NCI-H2107 treated with DMSO at 0.1 percent for 48 hours (cell line): ENCODE measurements around the gene IQCC.
A peak's percentile ranks its signal among the peaks of the same experiment; 100 is the strongest.

Source experiments
- DNase-seq: peaks from one replicate; lab custom pipeline; 2025; ENCODE audit not compliant: unreplicated experiment; lab: John Stamatoyannopoulos, UW

Gene IQCC

DNA sequence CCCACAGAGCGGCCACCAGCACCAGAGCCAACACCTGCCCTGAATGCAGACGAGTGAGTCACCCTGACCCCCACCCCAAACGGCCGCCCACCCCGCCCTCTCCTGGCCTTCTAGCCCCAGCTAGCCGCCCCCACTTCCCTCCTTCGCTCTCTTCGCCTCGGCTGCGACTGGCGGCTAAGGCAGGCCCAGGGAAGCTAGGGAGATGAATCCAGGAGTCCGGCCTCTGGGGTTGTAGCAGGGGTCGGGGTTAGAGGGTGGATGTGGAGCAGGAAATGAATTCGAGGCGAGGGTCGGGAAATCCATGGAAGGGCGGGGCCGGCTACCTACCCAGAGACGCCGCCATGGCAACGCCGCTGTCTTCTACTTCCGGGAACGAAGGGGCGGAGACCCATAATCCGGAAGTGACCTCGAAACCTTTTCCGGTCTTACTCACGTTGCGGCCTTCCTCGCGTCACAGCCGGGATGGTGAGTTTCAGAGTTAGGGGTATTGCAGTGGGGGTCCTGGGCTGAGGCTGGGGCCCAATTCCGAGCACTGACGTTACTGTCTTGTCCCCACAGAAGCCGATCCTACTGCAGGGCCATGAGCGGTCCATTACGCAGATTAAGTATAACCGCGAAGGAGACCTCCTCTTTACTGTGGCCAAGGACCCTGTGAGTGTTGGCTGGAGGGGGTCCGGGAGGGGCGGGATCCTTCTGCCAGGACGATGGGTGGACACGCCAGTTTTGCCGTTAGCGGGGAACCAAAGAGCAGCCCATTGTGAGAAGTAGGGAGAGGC is 16.7 kb downstream of the IQCC start, which contains the start of the genes EIF3I and TMEM234:
Gene EIF3I, plus strand, starts transcription at position 428 of the 776 bp plus-strand sequence. Its CDS starts 35 bp downstream, at position 463.
Gene TMEM234, minus strand, starts transcription at position 374 of the 776 bp plus-strand sequence. Its CDS starts 31 bp downstream, at position 343.
- peak; percentile 81 for DNase-seq

DNA sequence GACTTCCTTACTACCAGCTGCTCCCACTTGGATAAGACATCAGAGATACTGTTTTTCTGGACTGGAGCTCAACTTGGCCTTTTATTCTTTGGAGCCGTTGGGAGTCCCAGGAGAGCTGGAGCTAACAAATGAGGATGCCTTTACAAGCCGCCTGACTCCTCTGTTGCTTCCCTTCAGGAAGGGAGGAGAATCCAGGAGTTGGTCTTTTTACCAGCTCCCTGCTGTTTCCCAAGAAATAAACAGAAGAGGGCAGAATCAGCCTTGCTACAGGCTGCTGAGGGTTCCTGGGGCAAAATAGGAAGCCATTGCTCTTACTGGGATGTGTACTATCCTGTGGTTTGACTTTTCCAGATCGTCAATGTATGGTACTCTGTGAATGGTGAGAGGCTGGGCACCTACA is 18.2 kb downstream of the IQCC start:
- DNase-seq = no peak

DNA sequence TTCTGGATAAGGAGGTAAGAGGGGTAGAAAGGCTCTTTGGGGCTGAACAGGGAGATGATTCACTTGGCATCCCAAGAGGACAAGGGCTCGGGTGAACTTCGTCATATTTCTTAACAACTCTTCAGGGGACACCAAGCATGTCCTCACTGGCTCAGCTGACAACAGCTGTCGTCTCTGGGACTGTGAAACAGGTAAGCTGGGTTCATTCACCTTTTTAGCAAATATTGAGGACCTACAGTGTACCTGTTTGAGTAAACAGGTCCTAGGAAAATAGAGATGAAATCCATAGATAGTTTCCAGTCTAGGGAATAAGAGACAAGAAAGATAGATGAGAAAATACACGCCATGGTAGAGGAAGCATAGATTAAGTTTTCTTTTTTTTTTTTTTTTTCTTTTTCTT is 18.8 kb downstream of the IQCC start:
- no peak for DNase-seq

DNA sequence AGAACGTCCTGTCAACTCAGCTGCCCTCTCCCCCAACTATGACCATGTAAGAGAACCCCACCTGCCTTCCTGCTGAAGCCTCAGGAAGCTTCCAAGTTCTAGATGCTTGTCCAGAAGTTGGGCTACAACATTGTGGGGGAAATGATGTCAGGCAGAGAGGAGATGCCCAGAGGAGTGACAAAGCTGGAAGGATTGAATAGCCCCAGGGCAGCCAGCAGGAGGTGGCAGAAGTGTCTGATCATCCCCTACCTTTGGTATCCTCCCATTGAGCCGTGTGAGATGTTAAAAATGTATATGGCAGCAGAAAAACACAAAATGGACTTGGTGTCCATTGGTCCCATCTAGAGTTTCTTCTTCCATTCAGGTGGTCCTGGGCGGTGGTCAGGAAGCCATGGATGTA is 23.3 kb downstream of the IQCC start:
- no peak for DNase-seq

DNA sequence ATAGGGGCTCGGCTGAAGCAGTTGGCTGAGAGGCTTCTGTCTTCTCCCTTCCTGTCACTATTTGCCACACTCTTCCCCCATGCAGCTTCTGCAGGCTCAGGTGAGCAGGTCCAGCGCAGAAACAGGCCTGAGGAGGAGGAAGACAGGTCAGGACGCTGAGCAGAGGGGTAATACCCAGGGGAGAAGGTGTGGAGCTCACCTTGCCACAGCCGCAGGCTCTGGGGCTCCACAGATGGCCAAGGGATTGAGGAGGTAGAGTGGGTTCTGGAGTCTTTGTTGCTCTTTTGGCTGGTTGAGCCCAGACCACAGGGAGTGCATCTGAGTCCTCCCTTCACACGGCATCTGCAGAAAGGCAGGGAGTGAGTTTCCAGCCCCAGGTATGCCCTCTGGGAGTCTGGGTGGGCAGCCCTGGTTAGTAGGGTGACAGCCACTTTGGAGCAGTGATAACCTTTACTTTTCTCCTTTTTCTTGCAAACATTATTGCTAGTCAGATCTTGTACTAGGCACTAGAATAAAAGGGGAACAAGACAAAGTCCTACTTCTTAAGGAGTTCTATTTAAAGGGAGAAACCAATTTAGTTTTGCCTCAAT is 26.5 kb downstream of the IQCC start:
- no peak for DNase-seq

DNA sequence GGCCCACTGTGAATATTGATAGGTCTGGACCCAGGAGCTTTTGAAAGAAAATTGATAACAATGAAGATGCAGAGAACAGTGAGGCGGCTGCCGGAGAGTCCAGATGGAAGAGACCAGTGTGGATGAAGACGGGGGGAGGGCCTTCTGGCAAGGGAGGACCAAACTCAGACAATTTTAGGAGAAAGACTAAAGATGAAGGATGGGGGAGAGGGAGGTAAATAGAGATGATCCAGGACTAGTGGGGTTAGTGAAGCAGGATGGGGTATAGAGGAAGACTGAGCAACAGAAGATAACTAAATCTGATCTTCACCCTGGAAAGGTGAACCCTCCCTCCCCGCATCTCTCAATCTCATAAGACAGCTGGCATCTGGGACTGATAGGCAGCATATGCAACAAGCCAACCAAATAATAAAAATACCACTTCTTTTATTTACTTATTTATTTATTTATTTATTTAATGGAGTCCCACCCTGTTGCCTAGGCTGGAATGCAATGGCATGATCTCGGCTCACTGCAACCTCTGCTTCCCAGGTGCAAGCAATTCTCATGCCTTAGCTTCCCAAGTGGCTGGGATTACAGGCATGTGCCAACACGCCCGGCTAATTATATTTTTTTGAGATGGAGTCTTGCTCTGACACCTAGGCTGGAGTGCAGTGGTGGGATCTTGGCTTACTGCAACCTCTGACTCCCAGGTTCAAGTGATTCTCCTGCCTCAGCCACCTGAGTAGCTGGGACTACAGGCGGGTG is 27.3 kb downstream of the IQCC start:
- DNase-seq = no peak

DNA sequence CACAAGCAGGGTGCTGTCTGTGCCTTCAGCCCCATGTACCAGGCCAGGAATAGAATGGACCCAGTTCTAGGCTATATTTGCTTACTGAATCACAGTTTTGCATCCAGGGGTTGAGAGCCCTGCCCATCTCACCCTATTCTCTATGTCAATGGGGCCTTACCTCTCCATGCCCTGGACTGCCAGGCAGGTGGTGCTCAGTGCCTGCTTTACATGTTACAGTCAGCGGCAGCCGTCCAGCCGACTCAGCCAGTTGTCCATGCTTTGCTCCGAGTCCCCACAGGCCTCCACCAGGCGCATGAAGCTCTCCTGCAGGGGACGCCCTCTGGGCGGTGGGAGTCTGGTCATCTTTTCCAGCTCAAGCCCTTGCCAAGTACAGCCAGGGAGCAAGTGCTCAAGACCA is 29.3 kb downstream of the IQCC start:
- no peak for DNase-seq

DNA sequence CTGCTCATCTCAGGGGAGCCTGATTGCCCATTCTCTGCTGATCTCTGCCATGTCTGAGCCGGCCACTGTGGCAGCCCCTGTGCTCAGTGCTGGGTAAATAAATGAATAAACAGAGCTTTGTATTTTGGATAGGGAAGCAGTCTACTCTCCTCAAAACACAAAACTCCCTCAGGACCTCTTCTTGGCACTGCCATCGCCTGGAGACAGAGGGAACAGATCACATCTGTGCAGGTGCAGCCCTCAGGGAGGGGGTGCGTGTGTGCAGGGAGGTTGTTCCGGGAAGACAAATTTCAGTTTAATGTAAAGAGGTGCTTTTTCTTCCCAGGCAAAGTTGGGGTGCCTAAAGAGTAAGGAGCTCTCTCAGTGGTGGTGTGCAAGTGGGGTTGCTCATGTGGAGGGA is 33.9 kb downstream of the IQCC start:
- peak; percentile 78 for DNase-seq

DNA sequence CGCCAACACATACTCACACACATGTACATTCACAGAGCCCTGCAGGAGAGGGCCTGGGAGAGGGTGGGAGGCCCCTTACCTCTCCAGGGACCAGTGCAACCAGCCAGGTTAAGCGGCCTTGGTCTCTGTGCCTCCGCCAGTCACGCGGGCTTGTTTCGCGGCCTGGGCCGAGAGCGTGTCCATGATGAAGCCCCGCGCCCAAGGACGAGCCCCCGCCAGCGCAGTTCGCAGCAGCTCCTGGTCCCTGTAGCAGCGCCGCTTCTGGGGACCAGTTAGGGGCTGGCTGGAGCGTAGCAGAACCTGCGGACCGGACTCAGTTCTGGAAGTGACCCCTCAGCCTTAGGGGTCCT is 34.3 kb downstream of the IQCC start:
- peak; percentile 74 for DNase-seq

DNA sequence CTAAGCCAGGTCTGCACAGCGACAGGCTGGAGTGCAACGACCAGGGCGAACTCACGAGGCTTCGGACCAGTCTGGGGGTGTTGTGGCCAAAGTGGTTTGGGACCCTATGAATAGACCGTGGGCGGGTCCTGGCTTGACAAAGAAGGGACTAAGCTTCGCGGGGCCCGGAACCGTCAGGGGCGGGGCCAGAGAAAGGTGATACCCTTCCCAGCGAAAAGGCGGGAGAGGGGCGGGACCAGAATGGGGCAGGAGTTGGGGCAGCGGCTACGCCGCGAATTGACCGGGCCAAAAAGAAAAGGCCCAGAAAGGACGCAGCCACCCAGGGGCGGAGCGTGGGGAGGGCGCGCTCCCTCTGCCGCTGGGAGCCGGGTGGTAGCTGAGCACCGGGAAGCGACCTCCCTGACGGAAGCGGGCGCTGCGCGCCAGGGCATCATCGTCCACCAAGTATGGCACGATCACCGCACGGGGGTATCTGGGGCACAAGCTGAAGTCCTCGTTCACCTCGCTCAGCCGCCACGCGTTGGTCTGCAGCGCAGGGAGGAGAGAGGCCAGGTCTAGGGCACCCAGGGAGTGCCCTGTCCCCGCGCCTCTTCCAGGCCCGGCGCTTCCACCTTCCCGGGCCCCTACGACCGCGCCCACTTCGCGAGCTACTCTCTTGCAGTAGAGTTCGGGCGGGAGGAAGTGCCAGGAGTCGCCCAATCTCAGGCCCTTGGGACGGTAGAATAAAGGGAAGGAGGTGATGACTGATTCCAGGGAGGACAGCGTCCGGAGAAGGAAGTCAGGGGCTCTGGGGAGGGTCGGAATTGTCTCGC is 34.9 kb downstream of the IQCC start:
- peak; percentile 86 for DNase-seq

DNA sequence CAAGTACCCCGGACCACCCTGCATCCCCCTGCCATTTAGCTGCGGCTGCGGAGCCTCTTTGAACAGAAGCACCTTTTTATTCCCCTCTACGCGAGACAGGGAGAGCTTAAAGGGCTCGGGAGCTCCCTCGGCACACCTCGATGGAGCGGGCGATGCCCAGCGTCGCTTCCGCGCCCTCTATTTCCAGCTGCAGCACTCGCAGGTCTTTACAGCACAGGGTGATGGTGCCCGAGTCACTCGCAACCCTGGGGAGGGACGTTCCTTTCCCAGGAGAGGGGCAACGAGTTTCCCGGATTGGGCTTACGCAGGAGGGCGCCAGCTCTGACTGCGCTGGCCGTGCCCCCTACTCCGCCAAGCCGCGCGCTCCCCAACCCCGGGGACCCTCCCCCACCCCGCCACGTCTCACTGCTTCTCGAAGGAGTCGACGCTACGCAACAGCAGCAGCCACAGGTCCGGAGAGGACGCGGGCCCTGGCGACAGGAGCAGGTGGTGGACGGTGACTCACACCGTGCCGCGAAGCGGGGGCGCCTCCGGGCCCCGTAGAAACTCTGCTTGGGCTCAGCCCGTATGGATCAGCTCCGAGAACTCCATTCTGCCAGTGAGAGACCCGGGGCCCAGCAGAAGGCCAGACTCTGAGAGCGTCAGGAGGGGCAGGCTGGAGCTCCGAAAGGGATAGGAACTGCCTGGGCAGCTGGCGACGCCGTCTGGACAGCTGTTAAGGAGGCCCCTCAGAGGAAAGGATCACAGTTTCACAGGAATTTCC is 35.7 kb downstream of the IQCC start:
- DNase-seq = peak; percentile 55

DNA sequence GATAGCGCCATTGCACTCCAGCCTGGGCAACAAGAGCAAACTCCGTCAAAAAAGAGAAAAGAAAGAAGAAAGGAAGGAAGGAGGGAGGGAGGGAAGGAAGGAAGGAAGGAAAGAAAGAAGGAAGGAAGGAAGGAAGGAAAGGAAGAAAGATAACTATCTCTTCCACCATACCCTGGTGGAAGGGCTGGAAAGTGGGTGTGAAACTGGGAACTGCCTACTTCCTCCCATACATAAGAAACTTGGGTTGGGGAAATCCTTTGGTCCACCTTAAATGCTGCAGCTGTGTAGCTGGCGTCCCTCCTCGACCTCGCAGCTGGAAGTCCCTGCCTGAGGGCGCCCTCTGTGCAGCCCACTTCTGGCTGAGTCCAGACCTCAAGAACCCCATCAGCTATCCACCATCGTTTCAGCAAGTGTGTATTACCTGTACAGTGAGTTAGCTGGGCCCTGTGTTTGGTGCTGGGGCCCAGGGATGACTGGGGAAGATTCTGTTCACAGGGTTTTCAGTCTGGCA is 36.9 kb downstream of the IQCC start:
- DNase-seq = no peak

DNA sequence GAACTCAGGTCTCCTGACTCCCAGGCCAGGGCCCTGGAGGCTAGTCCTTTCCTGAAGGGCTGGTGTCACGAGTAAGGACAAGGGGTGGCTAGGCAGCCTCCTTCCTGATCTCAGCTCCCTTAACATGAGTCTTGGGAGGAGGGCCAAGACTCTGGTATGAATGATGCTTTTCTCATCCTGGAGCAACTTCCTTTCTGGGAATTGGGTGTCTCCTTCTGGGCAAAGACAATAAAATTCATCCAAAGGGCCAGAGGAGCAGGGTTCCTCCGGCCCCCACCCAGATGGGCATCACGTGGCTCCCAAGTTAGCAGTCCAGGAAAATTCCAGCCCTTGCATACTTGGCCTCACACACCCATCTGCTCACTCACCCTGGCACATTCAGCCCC is 41.4 kb downstream of the IQCC start, which contains the start of gene FAM167B:
Gene FAM167B, plus strand, starts transcription at position 335 of the 386 bp plus-strand sequence. CDS start 200 bp downstream, outside the sequence.
- DNase-seq = no peak

DNA sequence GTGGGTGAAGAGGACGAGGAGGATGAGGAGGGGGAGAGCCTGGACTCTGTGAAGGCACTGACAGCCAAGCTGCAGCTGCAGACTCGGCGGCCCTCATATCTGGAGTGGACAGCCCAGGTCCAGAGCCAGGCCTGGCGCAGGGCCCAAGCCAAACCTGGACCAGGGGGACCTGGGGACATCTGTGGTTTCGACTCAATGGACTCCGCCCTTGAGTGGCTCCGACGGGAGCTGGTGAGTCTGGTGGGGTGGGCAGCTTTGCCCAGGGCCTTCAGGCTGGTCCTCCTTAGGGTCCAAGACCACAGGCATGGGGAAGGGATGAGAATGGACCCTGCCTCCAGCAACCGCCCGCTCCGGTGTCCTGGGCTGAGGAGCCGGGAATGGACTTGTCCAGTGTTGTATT is 42.0 kb downstream of the IQCC start:
- no peak for DNase-seq

DNA sequence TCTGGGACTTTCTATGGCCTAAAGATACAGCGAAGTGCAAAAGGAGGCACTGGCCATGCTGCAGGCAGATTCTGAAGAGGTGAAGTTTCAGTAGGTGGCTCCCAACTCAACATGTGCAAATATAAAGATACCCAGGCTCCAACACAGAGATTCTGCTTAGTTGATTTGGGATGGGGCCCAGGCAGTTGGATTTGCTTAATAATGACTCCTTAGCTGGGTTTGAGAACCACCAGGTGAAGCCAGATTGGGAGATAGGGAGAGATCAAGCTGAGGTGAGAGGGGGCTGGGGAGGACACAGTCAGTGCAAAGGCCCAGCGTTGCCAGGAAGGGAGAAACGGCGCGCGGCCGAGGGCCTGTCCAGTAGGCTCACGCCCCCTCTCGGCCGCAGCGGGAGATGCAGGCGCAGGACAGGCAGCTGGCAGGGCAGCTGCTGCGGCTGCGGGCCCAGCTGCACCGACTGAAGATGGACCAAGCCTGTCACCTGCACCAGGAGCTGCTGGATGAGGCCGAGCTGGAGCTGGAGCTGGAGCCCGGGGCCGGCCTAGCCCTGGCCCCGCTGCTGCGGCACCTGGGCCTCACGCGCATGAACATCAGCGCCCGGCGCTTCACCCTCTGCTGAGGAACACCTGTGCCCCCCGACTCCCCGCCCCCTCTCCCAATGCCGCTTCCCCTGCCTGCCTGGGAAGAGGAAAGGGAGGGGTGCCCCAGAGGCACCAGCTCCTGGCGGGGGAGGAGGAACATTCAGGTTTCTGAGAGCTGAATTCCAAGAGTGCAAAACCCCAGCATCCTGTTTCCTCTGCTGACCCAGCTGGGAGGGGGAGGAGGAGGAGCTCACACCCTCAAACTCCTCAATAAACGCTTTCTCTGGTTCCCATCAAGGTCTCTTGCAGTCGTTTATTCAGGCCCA is 42.8 kb downstream of the IQCC start:
- DNase-seq = peak; percentile 49

DNA sequence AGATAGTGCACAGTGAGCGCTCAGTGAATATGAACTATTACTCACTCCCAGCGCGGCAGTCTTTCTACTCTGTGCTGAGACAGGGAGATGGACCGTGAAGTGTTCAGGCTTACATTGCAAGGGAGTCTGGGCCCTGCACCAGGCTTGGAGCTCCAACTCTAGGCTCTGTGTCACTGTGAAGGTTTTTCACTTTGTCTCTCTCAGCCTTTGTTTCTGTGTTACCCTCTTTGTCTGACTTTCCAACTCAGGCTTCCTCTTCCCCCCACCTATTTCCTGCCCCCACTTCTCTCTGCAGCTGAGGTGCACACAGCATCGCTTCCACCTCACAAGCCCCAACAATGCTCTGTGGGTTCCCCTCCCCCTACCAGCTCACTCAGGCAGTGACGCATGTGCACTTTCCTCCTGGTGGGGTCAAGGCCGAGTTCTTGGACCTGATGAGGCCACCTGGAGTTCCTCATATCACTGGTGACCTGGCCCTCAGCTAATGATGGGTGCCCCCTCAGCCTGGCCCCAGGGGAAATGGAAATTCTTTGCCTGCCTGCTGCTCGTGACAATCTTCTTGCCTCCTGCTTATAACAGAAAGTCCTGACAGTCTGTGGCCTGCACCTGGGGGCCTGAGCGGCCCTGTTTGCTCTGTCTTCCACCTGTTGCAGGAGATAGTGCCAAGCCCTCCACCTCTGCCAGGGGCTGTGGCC is 44.5 kb downstream of the IQCC start:
- DNase-seq = no peak

DNA sequence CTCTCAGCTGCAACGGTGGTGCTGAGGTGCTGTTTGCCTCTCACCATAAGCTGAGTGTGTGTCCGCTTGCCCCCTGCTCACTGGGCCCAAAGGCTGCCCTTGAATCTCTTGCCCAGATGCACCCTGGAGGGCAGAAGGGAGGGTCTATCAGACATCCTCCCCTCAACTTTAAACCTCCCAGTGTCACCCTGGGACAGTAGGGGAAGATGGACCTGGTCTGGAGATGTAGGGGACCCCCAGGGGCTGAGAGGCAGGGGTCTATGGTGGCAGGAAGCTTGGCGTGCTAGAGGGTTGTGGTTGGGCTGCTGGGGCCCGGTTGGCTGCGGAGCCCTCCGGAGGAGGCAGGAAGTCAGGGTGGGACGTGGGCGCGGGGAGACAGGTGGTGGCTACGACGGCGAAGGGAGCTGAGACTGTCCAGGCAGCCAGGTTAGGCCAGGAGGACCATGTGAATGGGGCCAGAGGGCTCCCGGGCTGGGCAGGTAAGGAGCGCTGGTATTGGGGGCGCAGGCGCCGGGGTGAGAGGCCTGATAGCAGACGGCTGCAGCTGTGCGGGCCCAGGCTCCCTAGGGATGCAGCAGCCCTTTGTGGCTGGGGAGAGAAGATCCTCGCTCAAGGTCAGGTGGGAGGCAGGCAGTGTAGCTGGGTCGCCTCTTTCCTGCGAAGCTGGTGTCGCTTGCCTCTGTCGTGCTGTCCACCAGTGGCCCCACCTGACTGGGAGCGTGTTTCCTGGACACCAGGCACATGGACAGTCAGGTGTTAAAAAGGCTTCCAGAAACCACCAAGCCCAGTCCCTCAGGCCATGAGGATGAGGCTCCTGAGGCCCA is 45.6 kb downstream of the IQCC start, which contains the start of gene LCK:
Gene LCK, plus strand, starts transcription at position 373 of the 824 bp plus-strand sequence. CDS start 23,065 bp downstream, outside the sequence.
- DNase-seq = no peak
